GM21526 (cell line): Measurements from ENCODE around the gene ELL3.
"Not testable (repeated sequence)": the region's sequence is repeated elsewhere in the genome, so short reads cannot be mapped to it uniquely, and the experiment has no call there.

Source experiments
- ATAC-seq: cut with Tn5 transposase; IDR thresholded peaks from one replicate; pipeline ENCODE4 v1.9.1; 2021; ENCODE audit warnings: moderate library complexity; ENCODE audit not compliant: unreplicated experiment, low FRiP score

The ELL3 gene

DNA sequence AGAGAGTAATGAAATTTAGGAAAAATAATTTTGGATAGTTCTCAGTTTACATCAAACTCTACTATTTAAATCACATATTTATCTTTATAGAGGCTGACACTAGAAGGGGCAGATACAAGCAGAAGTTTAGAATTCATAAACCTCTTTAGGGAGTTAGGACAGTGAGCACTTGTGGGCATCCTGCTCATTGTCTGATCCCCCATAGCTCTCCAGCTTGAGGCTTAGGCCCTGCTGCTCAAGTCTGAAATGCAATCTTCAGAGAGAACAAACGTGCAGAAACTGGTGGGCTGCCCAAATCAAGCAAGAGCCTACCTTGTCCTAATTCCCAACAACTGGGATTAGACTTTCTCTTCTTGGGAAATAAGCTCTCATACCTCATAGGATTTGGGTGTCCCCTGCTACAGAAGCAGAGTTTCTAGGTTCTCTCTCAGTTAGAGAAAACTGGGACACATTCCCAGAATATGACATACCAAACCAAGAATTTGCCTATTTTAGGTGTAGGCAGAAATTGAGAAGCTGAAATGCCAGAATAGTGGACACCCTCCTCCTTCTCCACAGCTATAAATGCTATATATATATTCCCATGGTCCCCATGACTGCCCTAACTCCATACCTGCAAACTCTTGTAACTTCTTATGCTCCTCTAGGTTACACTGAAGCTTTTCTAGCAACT is 48.6 kb downstream of the ELL3 start:
- ATAC-seq: not testable (repeated sequence)

DNA sequence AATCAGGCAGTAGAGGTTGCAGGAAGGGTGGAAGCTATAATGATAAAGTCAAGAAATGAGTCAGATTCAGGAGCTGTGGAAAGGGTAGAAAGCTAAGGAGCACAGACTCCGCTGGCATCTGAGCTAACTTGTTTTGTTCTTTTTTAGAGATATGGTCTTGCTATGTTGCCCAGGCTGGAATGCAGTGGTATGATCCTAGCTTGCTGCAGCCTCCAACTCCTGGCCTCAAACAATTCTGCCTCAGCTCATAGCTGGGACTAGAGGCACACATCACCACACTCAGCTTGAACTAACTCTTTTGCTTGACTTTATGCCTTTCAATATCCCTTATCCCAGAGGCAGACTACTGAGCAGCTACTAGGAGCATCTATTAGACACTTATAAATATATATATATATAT is 50.5 kb downstream of the ELL3 start:
- not testable (repeated sequence) for ATAC-seq

GRCh38 chr15:43723151-43723550 is 53.6 kb downstream of the ELL3 start:
- no peak for ATAC-seq
